HFFc6 (cell line): ENCODE results near the gene SHPK. TPM values are rescaled to one million over a fixed set of nuclear protein-coding genes. Genes with fewer than 3 reads are reported as not detected.

Experiments
- DNase-seq: peaks from one replicate; pipeline ENCODE4 v3.0.0-alpha.2; 2018
- H3K27ac Mint-ChIP-seq: 2 replicates; pipeline ENCODE4 v1.8.0; 2020; ENCODE audit warnings: mild to moderate bottlenecking, mixed read lengths
- H3K27me3 Mint-ChIP-seq: 2 replicates; pipeline ENCODE4 v1.8.0; 2021; ENCODE audit warnings: mild to moderate bottlenecking, moderate library complexity, mixed read lengths; ENCODE audit not compliant: insufficient read depth
- H3K36me3 Mint-ChIP-seq: 2 replicates; pipeline ENCODE4 v1.8.0; 2021; ENCODE audit warnings: low read depth, mixed read lengths
- H3K4me1 Mint-ChIP-seq: 2 replicates; pipeline ENCODE4 v1.8.0; 2020; ENCODE audit warnings: low read depth, mixed read lengths
- H3K4me3 Mint-ChIP-seq: 2 replicates; pipeline ENCODE4 v1.8.0; 2020; ENCODE audit warnings: mild to moderate bottlenecking, moderate library complexity, mixed read lengths
- H3K9me3 Mint-ChIP-seq: 2 replicates; pipeline ENCODE4 v1.8.0; 2020; ENCODE audit warnings: mild to moderate bottlenecking, mixed read lengths
- total RNA-seq, 6 experiments: library from RNA; stranded (reverse); fragmentation: NEBNext Ultra II Directional; extraction: Animal tissue kit (Norgen Biotek cat#: 25700); gene quantifications; 2 replicates in 1 of 6; 3 replicates in 5 of 6; pipeline ENCODE4 v1.2.3, GENCODE V29; 2021
- TF ChIP-seq, protein P1 (sequence below): fragments of 200-600 bp; sonication (generic); IDR thresholded peaks from 2 replicates; pipeline ENCODE4 v1.5.0; 2021; ENCODE audit warnings: antibody characterized with exemption, mild to moderate bottlenecking

The SHPK gene
- total RNA-seq, 6 experiments from 2014 or later = 7.9 to 10.5 (median 9.1) TPM

DNA sequence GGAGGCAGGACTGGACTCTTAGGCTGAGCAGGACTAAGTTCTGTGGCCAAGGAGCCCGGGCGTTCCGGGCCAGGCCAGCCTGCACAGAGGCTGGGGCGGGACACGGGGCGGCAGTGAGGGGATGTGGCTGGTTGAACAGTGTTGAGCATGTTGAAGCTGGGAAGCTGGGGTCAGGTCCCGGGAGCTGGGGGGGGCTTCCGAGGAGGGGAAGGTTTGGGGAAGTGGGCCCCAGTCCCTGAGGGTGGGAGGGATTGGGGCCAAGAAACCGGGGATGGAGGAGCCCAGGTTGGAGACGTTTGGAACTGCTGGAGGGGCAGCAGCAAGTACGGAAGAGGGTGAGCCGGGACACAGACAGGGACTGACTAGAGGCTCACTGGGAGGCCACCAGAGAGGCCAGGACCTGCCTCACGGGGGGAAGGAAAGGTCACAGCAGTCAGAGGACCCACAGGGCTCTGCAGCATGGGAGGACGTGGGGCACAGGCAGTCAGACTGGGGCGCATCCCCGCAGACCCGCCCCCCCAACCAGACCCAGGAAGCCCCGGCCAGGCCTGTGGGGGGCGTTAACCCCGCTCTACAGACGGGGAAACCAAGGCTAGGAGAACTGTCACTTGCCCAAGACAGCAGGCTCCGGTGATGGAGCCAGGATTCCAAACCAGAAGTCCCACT is 22.9 kb upstream of the SHPK start:
- no peaks in the 10 kb centered on the region for H3K36me3 Mint-ChIP-seq
- H3K27ac Mint-ChIP-seq = peak overlapping the region; percentile 73
- TF ChIP-seq, protein P1, sequence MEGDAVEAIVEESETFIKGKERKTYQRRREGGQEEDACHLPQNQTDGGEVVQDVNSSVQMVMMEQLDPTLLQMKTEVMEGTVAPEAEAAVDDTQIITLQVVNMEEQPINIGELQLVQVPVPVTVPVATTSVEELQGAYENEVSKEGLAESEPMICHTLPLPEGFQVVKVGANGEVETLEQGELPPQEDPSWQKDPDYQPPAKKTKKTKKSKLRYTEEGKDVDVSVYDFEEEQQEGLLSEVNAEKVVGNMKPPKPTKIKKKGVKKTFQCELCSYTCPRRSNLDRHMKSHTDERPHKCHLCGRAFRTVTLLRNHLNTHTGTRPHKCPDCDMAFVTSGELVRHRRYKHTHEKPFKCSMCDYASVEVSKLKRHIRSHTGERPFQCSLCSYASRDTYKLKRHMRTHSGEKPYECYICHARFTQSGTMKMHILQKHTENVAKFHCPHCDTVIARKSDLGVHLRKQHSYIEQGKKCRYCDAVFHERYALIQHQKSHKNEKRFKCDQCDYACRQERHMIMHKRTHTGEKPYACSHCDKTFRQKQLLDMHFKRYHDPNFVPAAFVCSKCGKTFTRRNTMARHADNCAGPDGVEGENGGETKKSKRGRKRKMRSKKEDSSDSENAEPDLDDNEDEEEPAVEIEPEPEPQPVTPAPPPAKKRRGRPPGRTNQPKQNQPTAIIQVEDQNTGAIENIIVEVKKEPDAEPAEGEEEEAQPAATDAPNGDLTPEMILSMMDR = no peak
- no peak for DNase-seq
- peaks cover 25% of the 10 kb centered on the region for H3K27me3 Mint-ChIP-seq
- H3K9me3 Mint-ChIP-seq = no peaks in the 10 kb centered on the region
- peaks cover 14% of the 10 kb centered on the region for H3K4me1 Mint-ChIP-seq
- no peak overlapping the region for H3K4me3 Mint-ChIP-seq

DNA sequence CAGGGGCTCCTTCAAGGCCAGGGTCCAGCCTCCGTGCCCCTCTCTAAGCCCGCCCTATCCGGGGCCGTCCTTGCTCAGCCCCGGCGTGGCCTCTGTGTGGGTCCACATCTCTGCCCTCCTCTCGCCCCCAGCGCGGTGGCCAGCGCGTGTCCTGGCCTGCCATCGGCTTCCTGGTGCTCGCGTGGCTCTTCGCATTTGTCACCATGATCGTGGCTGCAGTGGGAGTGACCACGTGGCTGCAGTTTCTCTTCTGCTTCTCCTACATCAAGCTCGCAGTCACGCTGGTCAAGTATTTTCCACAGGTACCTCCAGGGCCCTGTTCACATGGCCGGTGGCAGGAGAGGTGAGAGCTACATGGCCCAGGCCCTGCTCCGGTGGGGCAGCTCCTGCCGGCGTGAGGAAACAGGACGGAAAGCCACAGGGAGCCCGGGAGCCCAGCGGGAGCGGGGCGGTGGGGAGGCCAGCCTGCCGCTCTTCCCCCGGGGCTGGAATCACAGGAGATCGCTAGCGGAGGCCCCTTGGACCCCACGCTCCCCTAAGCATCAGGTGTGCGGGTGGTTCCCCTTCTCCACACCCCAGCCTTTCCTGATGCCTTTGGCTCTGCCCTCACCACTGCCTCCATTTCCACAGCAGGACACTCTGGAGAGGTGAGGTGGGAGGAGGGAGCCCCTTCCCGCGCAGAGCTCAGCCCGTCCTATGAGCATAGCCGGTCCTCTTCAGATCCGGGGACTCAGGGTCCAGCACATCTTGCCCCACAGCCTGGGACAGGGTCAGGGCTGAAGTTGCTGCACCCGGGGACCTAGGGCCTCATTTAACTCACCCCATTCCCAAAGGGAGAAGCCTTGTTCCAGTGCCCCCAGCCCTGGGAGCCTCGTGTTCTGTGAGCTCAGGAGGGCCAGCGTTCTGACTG is 22.1 kb upstream of the SHPK start:
- Mint-ChIP-seq H3K36me3 (no peaks in the 10 kb centered on the region), H3K9me3 (no peaks in the 10 kb centered on the region), H3K4me3 (no peak overlapping the region), H3K27ac (peak overlapping the region; percentile 29; the same call in 1 of the 2 replicates), H3K27me3 (peaks cover 28% of the 10 kb centered on the region), H3K4me1 (peaks cover 14% of the 10 kb centered on the region)
- TF ChIP-seq, protein P1 = no peak
- DNase-seq = no peak

DNA sequence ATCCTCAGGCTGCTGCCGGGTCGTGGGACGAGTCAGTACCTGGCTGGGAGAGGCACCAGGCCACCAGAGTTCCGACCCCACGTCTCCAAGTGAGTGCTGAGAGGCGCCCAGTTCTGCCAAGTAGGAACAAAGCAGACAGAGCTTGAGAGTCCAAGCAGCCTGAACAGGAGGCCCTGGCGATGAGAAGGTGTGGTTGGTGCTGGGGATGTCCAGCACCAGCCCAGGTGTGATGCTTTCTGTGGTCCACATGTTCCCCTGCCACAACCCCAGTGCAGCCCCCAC is 21.5 kb upstream of the SHPK start:
- H3K4me1 Mint-ChIP-seq = peaks cover 14% of the 10 kb centered on the region
- H3K36me3 Mint-ChIP-seq = no peaks in the 10 kb centered on the region
- no peak overlapping the region for H3K27ac Mint-ChIP-seq
- peaks cover 25% of the 10 kb centered on the region for H3K27me3 Mint-ChIP-seq
- H3K4me3 Mint-ChIP-seq = no peak overlapping the region
- TF ChIP-seq, protein P1 = no peak
- no peaks in the 10 kb centered on the region for H3K9me3 Mint-ChIP-seq
- DNase-seq = no peak

GRCh38 chr17:3656755-3657587 is 20.9 kb upstream of the SHPK start:
- H3K4me3 Mint-ChIP-seq = no peak overlapping the region; the same call in 1 of the 2 replicates
- H3K4me1 Mint-ChIP-seq = peaks cover 14% of the 10 kb centered on the region
- no peaks in the 10 kb centered on the region for H3K36me3 Mint-ChIP-seq

GRCh38 chr17:3656353-3656752 is 20.3 kb upstream of the SHPK start:
- no peak for DNase-seq
- H3K36me3 Mint-ChIP-seq = no peaks in the 10 kb centered on the region
- H3K27ac Mint-ChIP-seq = no peak overlapping the region
- no peaks in the 10 kb centered on the region for H3K9me3 Mint-ChIP-seq
- H3K4me1 Mint-ChIP-seq = peaks cover 14% of the 10 kb centered on the region
- peaks cover 25% of the 10 kb centered on the region for H3K27me3 Mint-ChIP-seq
- TF ChIP-seq, protein P1 = no peak
- no peak overlapping the region; the same call in 1 of the 2 replicates for H3K4me3 Mint-ChIP-seq

More at GRCh38 chr17:3656755-3657587, 20.9 kb upstream of the SHPK start:
- TF ChIP-seq, protein P1 = no peak
- no peak overlapping the region for H3K27ac Mint-ChIP-seq
- H3K27me3 Mint-ChIP-seq = peaks cover 25% of the 10 kb centered on the region
- no peaks in the 10 kb centered on the region for H3K9me3 Mint-ChIP-seq
- no peak for DNase-seq
